ENCODE results near the gene HARBI1.
A peak's percentile ranks its signal among the peaks of the same experiment; 100 is the strongest.

HARBI1 gene

DNA sequence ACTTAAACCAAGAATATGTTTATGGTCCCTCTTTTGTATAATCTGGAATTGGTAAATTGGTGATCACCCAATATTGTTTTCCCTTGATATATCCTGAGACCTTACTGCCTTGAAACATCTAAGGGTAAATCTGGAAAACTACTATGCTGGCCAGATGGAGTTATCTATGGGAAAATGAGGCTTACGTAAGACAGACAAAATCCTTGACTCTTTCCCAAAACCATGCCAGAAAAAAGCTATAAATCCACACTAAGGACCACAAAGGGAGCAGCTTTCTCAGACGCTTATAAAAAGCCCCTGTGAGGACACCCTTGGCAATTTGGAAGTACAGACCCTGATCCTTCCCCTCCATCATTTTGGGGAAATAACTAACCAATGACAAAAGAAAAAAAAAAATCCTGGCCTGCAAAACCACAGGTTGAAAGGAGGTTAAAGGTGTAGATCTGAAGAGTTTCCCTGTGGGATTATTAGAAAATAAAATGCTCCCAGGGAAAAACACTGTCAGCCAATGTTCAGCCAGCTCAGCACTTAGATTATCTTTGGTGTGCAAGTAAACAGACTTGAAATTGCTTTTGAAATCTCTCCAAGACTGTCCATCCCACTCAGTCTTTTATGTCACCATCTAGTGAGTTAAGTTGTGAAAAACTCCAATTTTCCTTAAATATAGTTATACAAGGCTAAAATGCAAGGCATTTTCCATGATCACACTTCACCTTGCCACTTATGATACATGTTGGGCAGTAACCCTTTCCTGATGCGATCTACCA lies 16.6 kb downstream of the HARBI1 start:
- H3K4me3 ChIP-seq (ENCODE audit: low read depth, low read length), result no peak overlapping the region
- no peaks in the 10 kb centered on the region for H3K27me3 ChIP-seq (ENCODE audit: insufficient read depth, low read depth, severe bottlenecking)
- peaks cover 6% of the 10 kb centered on the region; the same call in 1 of the 2 replicates for H3K36me3 ChIP-seq
- TF ChIP-seq, protein P1, sequence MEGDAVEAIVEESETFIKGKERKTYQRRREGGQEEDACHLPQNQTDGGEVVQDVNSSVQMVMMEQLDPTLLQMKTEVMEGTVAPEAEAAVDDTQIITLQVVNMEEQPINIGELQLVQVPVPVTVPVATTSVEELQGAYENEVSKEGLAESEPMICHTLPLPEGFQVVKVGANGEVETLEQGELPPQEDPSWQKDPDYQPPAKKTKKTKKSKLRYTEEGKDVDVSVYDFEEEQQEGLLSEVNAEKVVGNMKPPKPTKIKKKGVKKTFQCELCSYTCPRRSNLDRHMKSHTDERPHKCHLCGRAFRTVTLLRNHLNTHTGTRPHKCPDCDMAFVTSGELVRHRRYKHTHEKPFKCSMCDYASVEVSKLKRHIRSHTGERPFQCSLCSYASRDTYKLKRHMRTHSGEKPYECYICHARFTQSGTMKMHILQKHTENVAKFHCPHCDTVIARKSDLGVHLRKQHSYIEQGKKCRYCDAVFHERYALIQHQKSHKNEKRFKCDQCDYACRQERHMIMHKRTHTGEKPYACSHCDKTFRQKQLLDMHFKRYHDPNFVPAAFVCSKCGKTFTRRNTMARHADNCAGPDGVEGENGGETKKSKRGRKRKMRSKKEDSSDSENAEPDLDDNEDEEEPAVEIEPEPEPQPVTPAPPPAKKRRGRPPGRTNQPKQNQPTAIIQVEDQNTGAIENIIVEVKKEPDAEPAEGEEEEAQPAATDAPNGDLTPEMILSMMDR (IDR thresholded peaks at IDR 0.05; ENCODE audit: low read depth, low read length), result no peak
- H3K9me3 ChIP-seq (ENCODE audit: severe bottlenecking), result no peaks in the 10 kb centered on the region
- no peak for DNase-seq
- no peak overlapping the region for H3K27ac ChIP-seq

DNA sequence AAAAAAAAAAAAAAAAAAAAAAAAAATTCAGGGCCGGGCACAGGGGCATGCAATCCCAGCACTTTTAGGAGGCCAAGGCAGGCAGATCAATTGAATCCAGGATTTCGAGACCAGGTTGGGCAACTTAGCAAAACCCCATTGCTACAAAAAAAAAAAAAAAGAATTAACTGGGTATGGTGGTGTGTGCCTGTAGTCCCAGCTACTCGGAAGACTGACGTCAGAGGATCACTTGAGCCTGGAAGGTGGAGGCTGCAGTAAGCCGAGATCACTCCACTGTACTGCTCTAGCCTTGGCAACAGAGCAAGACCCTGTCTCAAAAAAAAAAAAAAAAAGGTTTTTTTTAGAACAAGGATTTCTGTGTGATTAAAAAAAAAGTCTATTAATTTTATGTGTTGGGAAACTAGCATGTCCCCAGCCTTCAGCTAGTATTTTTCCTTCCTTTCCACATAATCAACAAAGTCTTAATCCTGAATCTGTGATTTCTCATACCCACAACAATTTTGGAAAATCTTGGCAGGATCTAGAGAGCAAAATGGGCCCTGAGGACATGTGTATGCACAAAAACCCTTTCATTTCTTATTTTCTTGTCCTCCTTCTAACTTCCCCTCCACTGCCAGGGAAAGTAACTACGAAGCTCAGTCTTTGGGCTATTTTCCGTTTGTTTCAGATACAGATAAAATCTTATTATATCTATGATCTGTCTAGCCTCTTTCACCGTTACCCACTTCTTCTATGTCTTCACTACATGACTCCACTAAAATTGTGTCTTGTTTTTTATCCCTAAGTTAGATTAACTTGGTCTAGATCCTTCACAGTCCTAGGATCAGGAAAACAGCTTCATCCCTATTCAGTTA lies 17.5 kb downstream of the HARBI1 start:
- TF ChIP-seq, protein P1 (IDR thresholded peaks at IDR 0.05; ENCODE audit: low read depth, low read length), result no peak
- H3K36me3 ChIP-seq, result peaks cover 6% of the 10 kb centered on the region; the same call in 1 of the 2 replicates
- no peak for DNase-seq
- H3K9me3 ChIP-seq (ENCODE audit: severe bottlenecking), result no peaks in the 10 kb centered on the region
- no peak overlapping the region for H3K4me3 ChIP-seq (ENCODE audit: low read depth, low read length)
- no peaks in the 10 kb centered on the region for H3K27me3 ChIP-seq (ENCODE audit: insufficient read depth, low read depth, severe bottlenecking)
- H3K27ac ChIP-seq, result no peak overlapping the region

DNA sequence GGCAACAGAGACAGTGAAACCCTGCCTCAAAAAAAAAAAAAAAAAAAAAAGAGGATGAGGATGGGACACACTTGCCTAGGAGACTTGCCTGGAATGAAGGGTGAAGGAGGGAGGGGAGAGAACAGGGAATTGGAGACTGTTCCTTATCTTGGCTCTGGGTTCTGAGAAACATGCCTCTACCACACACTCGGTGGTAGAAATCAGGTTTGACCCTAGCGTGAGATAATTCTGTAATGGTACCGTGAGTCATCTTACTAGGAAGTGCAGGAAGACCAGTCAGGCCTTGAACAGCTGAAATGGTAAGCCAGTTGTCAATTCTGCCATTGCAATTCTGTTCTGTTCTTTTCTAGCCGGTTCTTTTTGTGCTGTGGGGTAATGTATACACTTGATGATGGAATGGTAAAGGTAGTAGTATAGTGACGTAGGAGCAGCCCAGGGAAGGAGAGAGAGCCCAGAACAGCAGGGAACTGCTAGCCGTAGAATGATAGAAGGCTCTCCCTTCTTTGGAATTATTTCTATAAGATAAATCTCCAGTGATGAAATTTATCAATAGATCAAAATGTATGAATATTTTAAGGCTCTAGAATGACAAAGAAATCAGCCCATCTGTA lies 19.3 kb downstream of the HARBI1 start:
- H3K36me3 ChIP-seq, result no peaks in the 10 kb centered on the region
- no peak for DNase-seq
- no peaks in the 10 kb centered on the region for H3K9me3 ChIP-seq (ENCODE audit: severe bottlenecking)
- no peak overlapping the region for H3K27ac ChIP-seq
- no peak overlapping the region for H3K4me3 ChIP-seq (ENCODE audit: low read depth, low read length)
- TF ChIP-seq, protein P1 (IDR thresholded peaks at IDR 0.05; ENCODE audit: low read depth, low read length), result no peak
- no peaks in the 10 kb centered on the region for H3K27me3 ChIP-seq (ENCODE audit: insufficient read depth, low read depth, severe bottlenecking)

DNA sequence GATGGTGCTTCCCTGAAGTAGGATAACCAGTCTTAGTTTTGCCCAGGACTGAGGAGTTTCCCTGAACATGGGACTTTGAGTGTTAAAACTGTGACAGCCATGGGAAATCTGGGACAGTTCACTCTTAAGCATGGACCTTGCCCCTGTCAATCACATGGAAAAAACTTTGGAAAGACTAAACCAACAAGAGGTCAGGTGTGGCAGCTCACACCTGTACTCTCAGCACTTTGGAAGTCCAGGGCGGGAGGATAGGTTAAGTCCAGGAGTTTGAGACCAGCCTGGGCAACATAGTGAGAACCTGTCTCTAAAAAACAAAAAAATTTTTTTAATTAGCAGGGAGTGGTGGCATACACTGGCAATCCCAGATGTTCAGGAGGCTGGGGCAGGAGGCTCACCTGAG lies 19.9 kb downstream of the HARBI1 start:
- no peak for DNase-seq
- H3K27ac ChIP-seq, result no peak overlapping the region
- H3K9me3 ChIP-seq (ENCODE audit: severe bottlenecking), result no peaks in the 10 kb centered on the region
- TF ChIP-seq, protein P1 (IDR thresholded peaks at IDR 0.05; ENCODE audit: low read depth, low read length), result no peak
- H3K36me3 ChIP-seq, result no peaks in the 10 kb centered on the region; the same call in 1 of the 2 replicates
- H3K27me3 ChIP-seq (ENCODE audit: insufficient read depth, low read depth, severe bottlenecking), result no peaks in the 10 kb centered on the region
- H3K4me3 ChIP-seq (ENCODE audit: low read depth, low read length), result no peak overlapping the region

DNA sequence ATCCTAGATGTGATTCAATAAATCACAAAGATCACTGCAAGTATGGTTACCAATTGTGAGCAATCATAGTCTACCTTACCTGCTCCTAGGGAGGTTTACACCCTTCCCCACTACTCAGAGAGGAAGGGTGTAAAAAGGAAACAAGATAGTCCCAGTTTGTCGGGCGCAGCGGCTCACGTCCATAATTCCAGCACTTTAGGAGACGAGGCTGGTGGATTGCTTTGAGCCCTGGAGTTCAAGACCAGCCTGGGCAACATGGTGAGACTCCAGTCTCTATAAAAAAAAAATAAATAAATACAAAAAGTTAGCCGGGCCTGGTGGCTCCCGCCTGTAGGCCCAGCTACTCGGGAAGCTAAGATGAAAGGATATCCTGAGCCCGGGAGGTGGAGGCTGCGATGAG lies 22.2 kb downstream of the HARBI1 start:
- TF ChIP-seq, protein P1 (IDR thresholded peaks at IDR 0.05; ENCODE audit: low read depth, low read length), result no peak
- H3K27ac ChIP-seq, result peak overlapping the region; percentile 72
- no peak overlapping the region for H3K4me3 ChIP-seq (ENCODE audit: low read depth, low read length)
- no peaks in the 10 kb centered on the region for H3K27me3 ChIP-seq (ENCODE audit: insufficient read depth, low read depth, severe bottlenecking)
- H3K9me3 ChIP-seq (ENCODE audit: severe bottlenecking), result no peaks in the 10 kb centered on the region
- no peaks in the 10 kb centered on the region; the same call in 1 of the 2 replicates for H3K36me3 ChIP-seq
- DNase-seq, result no peak
